GM12878 (cell line): ENCODE data around the gene LRRFIP2. TPM values are rescaled to one million over a fixed set of nuclear protein-coding genes. Genes with fewer than 3 reads are reported as not detected.

ENCODE experiments used
- ATAC-seq: fragments of 200-7000 bp; cut with Tn5 transposase; 3 replicates; pipeline ENCODE4 v1.9.1; 2020; ENCODE audit warnings: mild to moderate bottlenecking, moderate library complexity
- BruUV-seq: library from RNA; stranded (reverse); fragments of 400-500 nt; replicated peaks from 2 replicates; lab custom pipeline; 2021; lab: Mats Ljungman, UMichigan
- CTCF ChIA-PET: fragments of 300-600 bp; sonication (Branson Sonifier 250); formaldehyde crosslinking; extraction: SDS; loops from one replicate; lab custom pipeline; 2021; ENCODE audit warnings: inconsistent platforms; lab: Yijun Ruan, JAX
- POLR2A ChIA-PET: fragments of 350-600 bp; formaldehyde crosslinking; extraction: SDS; loops from one replicate; lab custom pipeline; 2021; ENCODE audit warnings: inconsistent platforms; lab: Charles Lee
- RAD21 ChIA-PET: fragments of 300-600 bp; sonication (Branson Sonifier 250); formaldehyde crosslinking; loops from one replicate; lab custom pipeline; 2023; ENCODE audit warnings: antibody characterized with exemption; ENCODE audit not compliant: unreplicated experiment; lab: Charles Lee
- SMC1A ChIA-PET: fragments of 300-600 bp; sonication (Branson Sonifier 250); formaldehyde crosslinking; loops from one replicate; lab custom pipeline; 2023; ENCODE audit not compliant: unreplicated experiment, uncharacterized antibody; lab: Charles Lee
- DNase-seq: peaks from one replicate; pipeline ENCODE4 v3.0.0-alpha.2; 2011; ENCODE audit warnings: low read depth, low spot score
- FAIRE-seq: peaks from 3 replicates; lab custom pipeline; 2011; peaks lifted over from hg19 to GRCh38; lab: Jason Lieb, UNC
- H2AFZ ChIP-seq: 2 replicates; pipeline ENCODE4 v1.6.0; 2011; ENCODE audit warnings: low read depth, low read length, control low read depth; ENCODE audit not compliant: control insufficient read depth
- H3K27ac ChIP-seq: 2 replicates; pipeline ENCODE4 v1.5.1; 2011; ENCODE audit warnings: control low read depth; ENCODE audit not compliant: control insufficient read depth, insufficient read depth
- H3K27me3 ChIP-seq, 2 experiments: replicated peaks in 1 of 2; 2 replicates each; pipeline versions ENCODE4 v1.6.0 to v1.6.1; 2011; ENCODE audit warnings: low read length in 1 of 2; ENCODE audit not compliant: control insufficient read depth in 2 of 2, insufficient read depth in 2 of 2
- H3K36me3 ChIP-seq, 2 experiments: 2 replicates each; pipeline ENCODE4 v1.5.1; 2011; ENCODE audit warnings: low read length in 1 of 2; ENCODE audit not compliant: control insufficient read depth in 2 of 2, insufficient read depth in 2 of 2
- H3K4me1 ChIP-seq: 2 replicates; pipeline ENCODE4 v1.6.1; 2011; ENCODE audit warnings: mild to moderate bottlenecking, low read length, moderate library complexity, mixed read lengths; ENCODE audit not compliant: control insufficient read depth, insufficient read depth
- H3K4me2 ChIP-seq: 2 replicates; pipeline ENCODE4 v1.6.0; 2011; ENCODE audit warnings: control low read depth; ENCODE audit not compliant: control insufficient read depth, insufficient read depth
- H3K4me3 ChIP-seq: fragments of 200-600 bp; sonication (generic); 2 replicates; pipeline ENCODE4 v1.5.1; 2016
- H3K79me2 ChIP-seq: 2 replicates; pipeline ENCODE4 v1.6.0; 2011; ENCODE audit warnings: low read length; ENCODE audit not compliant: control insufficient read depth, insufficient read depth
- H3K9ac ChIP-seq: 2 replicates; pipeline ENCODE4 v1.8.0; 2011; ENCODE audit warnings: low read length, control low read depth, mixed read lengths; ENCODE audit not compliant: control insufficient read depth, insufficient read depth
- H3K9me3 ChIP-seq: replicated peaks from 3 replicates; pipeline ENCODE4 v1.5.1; 2011; ENCODE audit warnings: mild to moderate bottlenecking, low read length; ENCODE audit not compliant: control insufficient read depth, insufficient read depth
- H4K20me1 ChIP-seq: 2 replicates; pipeline ENCODE4 v1.6.0; 2011; ENCODE audit not compliant: control insufficient read depth, insufficient read depth
- ATF2 ChIP-seq: IDR thresholded peaks from 2 replicates; pipeline ENCODE4 v1.6.1; 2012; ENCODE audit warnings: low read length, inconsistent platforms
- CUX1 ChIP-seq: IDR thresholded peaks from 2 replicates; pipeline ENCODE4 v1.6.1; 2012; ENCODE audit warnings: improper control_type of control experiment, low read depth, low read length; ENCODE audit not compliant: insufficient replicate concordance
- EGR1 ChIP-seq, 2 experiments: IDR thresholded peaks; 1 replicate in 1 of 2; 2 replicates in 1 of 2; pipeline ENCODE4 v1.6.1; 2011 to 2012; ENCODE audit warnings: low read depth in 2 of 2, low read length in 2 of 2, borderline replicate concordance in 1 of 2, mild to moderate bottlenecking in 1 of 2, moderate library complexity in 1 of 2
- TCF7 ChIP-seq: IDR thresholded peaks from 2 replicates; pipeline ENCODE4 v1.6.1; 2014; ENCODE audit warnings: antibody characterized with exemption, borderline replicate concordance
- WGBS: methylation state at CpG from one replicate; pipeline ENCODE4 v1.1.6; 2016; ENCODE audit warnings: low lambda C conversion rate; ENCODE audit not compliant: insufficient replicate concordance, insufficient coverage; ENCODE audit errors: missing lambda C conversion rate; 5-methylcytosine and 5-hydroxymethylcytosine counted together
- in situ Hi-C: fragments of 300-500 bp; cut with MboI; formaldehyde crosslinking; loops from 9 replicates; pipeline ENCODE4 v1.14.3; 2018; ENCODE audit warnings: mixed read lengths
- intact Hi-C: fragments of 100-400 bp; cut with micrococcal nuclease; formaldehyde crosslinking; loops from one replicate; pipeline ENCODE4 v1.14.2; 2022; ENCODE audit not compliant: unreplicated experiment
- polyA plus RNA-seq, 11 experiments: library from polyadenylated mRNA; depleted of rRNA in 4 of 11; unstranded in 6 of 11; stranded (reverse) in 5 of 11; fragments of >200 nt; fragmentation: Nextera tagmentation in 4 of 11; fragmentation: Illumina TruSeq in 1 of 11; extraction: Ambion mirVana in 4 of 11; extraction: Trizol in 1 of 11; gene quantifications; 1 replicate in 1 of 11; 2 replicates in 10 of 11; pipeline versions ENCODE4 v1.2.1 to v1.2.3, GENCODE V29; 2011 to 2016; ENCODE audit warnings: inconsistent platforms in 2 of 11, missing spikeins in 2 of 11, low read depth in 1 of 11
- total RNA-seq, 4 experiments: library from RNA; depleted of rRNA in 3 of 4; stranded (reverse); fragments of >200 nt in 3 of 4; fragmentation: Illumina TruSeq in 1 of 4; extraction: Trizol in 1 of 4; gene quantifications; 2 replicates each; pipeline versions ENCODE4 v1.2.1 to v1.2.3, GENCODE V29; 2013 to 2021

The LRRFIP2 gene
- total and polyA plus RNA-seq, 10 of the 15 experiments (the other 5 are each of a cell fraction or from before 2014, with no cell fraction given), result 9.7 to 46.9 (median 38.1) TPM

- no peak for DNase-seq
- no peak for ATAC-seq
- H3K4me2 ChIP-seq, result no peak overlapping the region
- no peaks in the 10 kb centered on the region; the same call in 1 of the 2 replicates for H3K79me2 ChIP-seq
- H2AFZ ChIP-seq, result no peak overlapping the region
- no peak for FAIRE-seq
- ChIA-PET CTCF (interaction anchor here (1.7 kb wide), 1 partner anchor 160 kb away, joined by 6 read pairs; no protein-coding TSS in a partner anchor), RAD21 (interaction anchor here (1.3 kb wide), 1 partner anchor 15 kb away, joined by 3 read pairs; no protein-coding TSS in a partner anchor), POLR2A (no interaction called here), SMC1A (no interaction called here)
- TF ChIP-seq EGR1 (IDR thresholded peaks at IDR 0.05; ENCODE audit: borderline replicate concordance in 1 of 2, low read depth in 2 of 2, low read length in 2 of 2), result no peak
- no peak for TF ChIP-seq CUX1
- TF ChIP-seq ATF2, result no peak
- TF ChIP-seq TCF7, result no peak
- no peaks in the 10 kb centered on the region for H3K27me3 ChIP-seq
- intact Hi-C loops (no loop called here), in situ Hi-C loops (no loop called here)
- no peak overlapping the region for H3K4me3 ChIP-seq
- no TSS peak for BruUV-seq
- H3K36me3 ChIP-seq, result no peaks in the 10 kb centered on the region
- WGBS, result 61% methylated on average over 5 of the region's 5 CpGs
- H4K20me1 ChIP-seq, result no peaks in the 10 kb centered on the region
- no peak overlapping the region for H3K27ac ChIP-seq
- H3K4me1 ChIP-seq, result no peaks in the 10 kb centered on the region; the same call in 1 of the 2 replicates
- no peaks in the 10 kb centered on the region for H3K9me3 ChIP-seq
- H3K9ac ChIP-seq, result no peak overlapping the region
These were observed 9.6 kb upstream of the LRRFIP2 start for GRCh38 chr3:37183976-37184375.
